Breast epithelium (tissue), 4 donors: ENCODE measurements around the gene MYOG. TPM values are rescaled to one million over a fixed set of nuclear protein-coding genes. Genes with fewer than 3 reads are reported as not detected.

ENCODE experiments used
- DNase-seq, 2 donors: peaks; one replicate each; pipeline ENCODE4 v3.0.0-alpha.2; 2019; ENCODE audit warnings: low spot score in 2 of 2
- H3K27ac ChIP-seq, 2 donors: fragments of 200-600 bp; sonication (generic) in 1 of 2; one replicate each; pipeline ENCODE4 v1.5.1; 2016 to 2019; ENCODE audit warnings: mild to moderate bottlenecking in 1 of 2
- H3K27me3 ChIP-seq, 2 donors: fragments of 200-600 bp; sonication (generic) in 1 of 2; one replicate each; pipeline versions ENCODE4 v1.5.1 to v1.6.0; 2017 to 2019; ENCODE audit warnings: control low read depth in 1 of 2, mild to moderate bottlenecking in 1 of 2
- H3K36me3 ChIP-seq: fragments of 200-600 bp; one replicate; pipeline ENCODE4 v1.5.1; 2019
- H3K4me1 ChIP-seq, 2 donors: fragments of 200-600 bp; sonication (generic); one replicate each; pipeline ENCODE4 v1.5.1; 2016 to 2019; ENCODE audit warnings: control low read depth in 1 of 2
- H3K4me3 ChIP-seq, 3 donors: fragments of 200-600 bp; sonication (generic); 1 replicate in 2 of 3; 2 replicates in 1 of 3; pipeline ENCODE4 v1.5.1; 2016 to 2019; ENCODE audit warnings: mild to moderate bottlenecking in 3 of 3, moderate library complexity in 2 of 3
- H3K9me3 ChIP-seq, 2 donors: fragments of 200-600 bp; sonication (generic) in 1 of 2; one replicate each; pipeline ENCODE4 v1.5.1; 2016 to 2019; ENCODE audit warnings: control low read depth in 1 of 2
- CTCF ChIP-seq, 3 donors: fragments of 450-650 bp; IDR thresholded peaks; one replicate each; pipeline ENCODE4 v1.5.1; 2016 to 2017; ENCODE audit warnings: antibody characterized with exemption in 3 of 3, mild to moderate bottlenecking in 3 of 3, moderate library complexity in 3 of 3
- POLR2A ChIP-seq: fragments of 450-650 bp; IDR thresholded peaks from one replicate; pipeline ENCODE4 v1.6.1; 2016; ENCODE audit warnings: antibody characterized with exemption, mild to moderate bottlenecking, moderate library complexity
- POLR2AphosphoS5 ChIP-seq, 3 donors: sonication (generic); formaldehyde crosslinking; IDR thresholded peaks; one replicate each; pipeline ENCODE4 v1.6.1; 2017; ENCODE audit warnings: antibody characterized with exemption in 3 of 3
- intact Hi-C: fragments of 100-400 bp; cut with DNase I; formaldehyde crosslinking; loops from one replicate; pipeline ENCODE4 v1.15.1; 2023; ENCODE audit warnings: low total_unique reads
- total RNA-seq, 3 donors: library from RNA; depleted of rRNA; stranded (reverse); fragments of >200 nt; gene quantifications; one replicate each; pipeline ENCODE4 v1.1.0, GENCODE V29; 2016

MYOG gene
- total RNA-seq, 3 donors from 2014 or later: not detected

GRCh38 chr1:203038217-203038741, 47.5 kb downstream of the MYOG start:
- intact Hi-C loops: loop anchor here (10.0 kb wide), 1 partner anchor 237 kb away; no protein-coding TSS in a partner anchor
- no peak overlapping the region for H3K4me3 ChIP-seq

DNA sequence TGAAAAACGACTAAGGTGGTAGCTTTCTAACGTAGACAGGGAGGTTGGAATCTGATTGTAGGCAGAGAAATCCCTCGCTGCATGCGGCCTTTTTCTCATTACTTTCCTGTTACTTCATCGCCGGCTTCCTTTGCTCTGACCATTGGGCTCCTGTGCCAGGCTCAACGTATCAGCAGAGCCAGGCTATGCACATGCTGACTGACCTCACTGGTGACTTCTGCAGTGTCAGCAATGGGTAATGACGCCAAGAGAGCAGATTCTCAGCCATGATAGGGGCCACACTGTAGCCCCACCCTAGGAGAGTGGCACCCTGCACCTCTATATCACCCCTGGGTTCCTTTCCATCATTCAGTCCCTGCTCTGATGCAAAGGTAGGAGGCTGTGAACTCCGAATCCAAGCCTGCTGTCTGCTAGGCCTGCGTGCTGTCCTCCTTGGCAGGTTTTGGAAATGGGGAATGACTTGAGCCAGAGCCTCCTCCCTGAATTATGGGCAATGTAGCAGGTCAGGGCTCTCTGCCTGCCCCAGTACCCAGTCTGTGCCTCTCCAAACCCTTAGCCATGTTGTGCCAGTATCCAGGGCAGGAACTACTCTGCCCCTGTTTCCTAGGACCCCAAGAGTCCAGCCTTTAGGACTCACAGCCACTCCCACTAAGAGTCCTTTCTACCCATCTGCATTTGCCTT, 48.2 kb downstream of the MYOG start:
- intact Hi-C loops: loop anchor here (10.0 kb wide), 1 partner anchor 237 kb away; no protein-coding TSS in a partner anchor

More at GRCh38 chr1:203038217-203038741, 47.5 kb downstream of the MYOG start:
- H3K27ac ChIP-seq: no peak overlapping the region
- H3K36me3 ChIP-seq: no peaks in the 10 kb centered on the region
- no peak for TF ChIP-seq CTCF (IDR thresholded peaks at IDR 0.05)
- no peak for TF ChIP-seq POLR2A
- no peak for TF ChIP-seq POLR2AphosphoS5 (IDR thresholded peaks at IDR 0.05)
- DNase-seq: no peak
- H3K27me3 ChIP-seq: no peaks in the 10 kb centered on the region
- H3K4me1 ChIP-seq: no peaks in the 10 kb centered on the region
- H3K9me3 ChIP-seq: no peaks in the 10 kb centered on the region

DNA sequence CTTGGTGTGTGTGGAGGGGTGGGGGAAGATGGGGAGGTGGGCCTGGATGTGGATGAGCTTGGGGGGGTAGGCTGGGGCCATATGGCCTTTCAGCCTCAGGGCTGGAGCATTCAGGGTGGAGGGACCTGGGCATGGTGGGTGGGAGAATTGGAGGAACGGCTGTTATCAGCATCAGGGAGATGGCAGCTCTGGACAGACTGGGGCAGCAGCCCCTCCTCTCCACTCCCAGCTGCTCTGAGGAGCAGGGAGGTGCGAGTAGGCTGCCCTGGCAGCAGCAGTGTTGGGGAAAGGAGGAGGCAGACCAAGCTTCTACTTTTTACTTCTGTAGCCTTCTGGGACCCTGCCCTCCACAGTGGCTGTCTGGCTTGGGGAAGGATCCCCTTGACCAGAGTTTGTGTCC, 49.3 kb downstream of the MYOG start:
- TF ChIP-seq POLR2A (no peak), POLR2AphosphoS5 (IDR thresholded peaks at IDR 0.05) (no peak), CTCF (IDR thresholded peaks at IDR 0.05) (no peak)
- Histone ChIP-seq H3K27ac (no peak overlapping the region), H3K9me3 (no peaks in the 10 kb centered on the region), H3K4me3 (no peak overlapping the region), H3K36me3 (no peaks in the 10 kb centered on the region), H3K4me1 (no peaks in the 10 kb centered on the region), H3K27me3 (no peaks in the 10 kb centered on the region)
- DNase-seq: no peak
- intact Hi-C loops: loop anchor here (10.0 kb wide), 1 partner anchor 238 kb away; no protein-coding TSS in a partner anchor

More for the DNA sequence above, 48.2 kb downstream of the MYOG start:
- H3K27ac ChIP-seq: no peak overlapping the region
- H3K9me3 ChIP-seq: no peaks in the 10 kb centered on the region
- TF ChIP-seq CTCF (IDR thresholded peaks at IDR 0.05) (no peak), POLR2AphosphoS5 (IDR thresholded peaks at IDR 0.05) (no peak), POLR2A (no peak)
- no peaks in the 10 kb centered on the region for H3K27me3 ChIP-seq
- DNase-seq: no peak
- H3K4me1 ChIP-seq: no peaks in the 10 kb centered on the region
- H3K4me3 ChIP-seq: no peak overlapping the region
- no peaks in the 10 kb centered on the region for H3K36me3 ChIP-seq

- intact Hi-C loops: loop anchor here (10.0 kb wide), 1 partner anchor 239 kb away; no protein-coding TSS in a partner anchor
- no peak for DNase-seq
- no peaks in the 10 kb centered on the region for H3K4me1 ChIP-seq
- no peaks in the 10 kb centered on the region for H3K9me3 ChIP-seq
- TF ChIP-seq POLR2AphosphoS5 (IDR thresholded peaks at IDR 0.05): no peak
- TF ChIP-seq CTCF (IDR thresholded peaks at IDR 0.05): no peak
- TF ChIP-seq POLR2A: no peak
- H3K27ac ChIP-seq: no peak overlapping the region
- H3K27me3 ChIP-seq: no peaks in the 10 kb centered on the region
- H3K36me3 ChIP-seq: no peaks in the 10 kb centered on the region
- no peak overlapping the region for H3K4me3 ChIP-seq
Measured at GRCh38 chr1:203036135-203036534, 49.7 kb downstream of the MYOG start.
